HepG2 (cell line): ENCODE measurements around the gene UGP2. TPM values are rescaled to one million over a fixed set of nuclear protein-coding genes. Genes with fewer than 3 reads are reported as not detected.

Experiments
- CEBPG ChIP-seq: IDR thresholded peaks from 2 replicates; pipeline ENCODE4 v1.6.1; 2016
- HOXD1 ChIP-seq: sonication (generic); formaldehyde crosslinking; IDR thresholded peaks from 2 replicates; pipeline ENCODE4 v1.5.0; 2020; ENCODE audit warnings: missing genetic modification reagents
- IRF2 ChIP-seq: IDR thresholded peaks from 2 replicates; pipeline ENCODE4 v1.6.1; 2018; ENCODE audit warnings: missing genetic modification reagents, missing compliant biosample characterization
- MAFK ChIP-seq, 2 experiments: IDR thresholded peaks in 1 of 2; conservative IDR thresholded peaks in 1 of 2; 2 replicates each; pipeline ENCODE4 v1.6.1; 2011; ENCODE audit warnings: improper control_type of control experiment in 2 of 2, low read length in 2 of 2
- NRL ChIP-seq: sonication (generic); formaldehyde crosslinking; IDR thresholded peaks from 2 replicates; pipeline ENCODE4 v1.5.0; 2020; ENCODE audit warnings: missing genetic modification reagents, mild to moderate bottlenecking, moderate library complexity, borderline replicate concordance
- PHB2 ChIP-seq: fragments of 450-650 bp; IDR thresholded peaks from 2 replicates; pipeline ENCODE4 v1.6.1; 2018; ENCODE audit not compliant: partially characterized antibody
- REL ChIP-seq: sonication (generic); formaldehyde crosslinking; conservative IDR thresholded peaks from 2 replicates; pipeline ENCODE4 v1.8.0; 2022; ENCODE audit warnings: mild to moderate bottlenecking, missing genetic modification reagents, moderate library complexity
- SP4 ChIP-seq: sonication (generic); formaldehyde crosslinking; IDR thresholded peaks from 2 replicates; pipeline ENCODE4 v1.8.1; 2023; ENCODE audit warnings: mild to moderate bottlenecking, missing genetic modification reagents
- SYNCRIP ChIP-seq: fragments of 200-400 bp; formaldehyde crosslinking; IDR thresholded peaks from 2 replicates; pipeline ENCODE4 v1.6.1; 2018; ENCODE audit warnings: mild to moderate bottlenecking, low read depth, low read length; ENCODE audit not compliant: insufficient read depth
- ZBTB42 ChIP-seq: sonication (generic); formaldehyde crosslinking; IDR thresholded peaks from 2 replicates; pipeline ENCODE4 v1.5.0; 2020; ENCODE audit warnings: mild to moderate bottlenecking, missing genetic modification reagents
- ZFP41 ChIP-seq: sonication (generic); formaldehyde crosslinking; IDR thresholded peaks from 2 replicates; pipeline ENCODE4 v1.4.0; 2020; ENCODE audit warnings: mild to moderate bottlenecking, missing genetic modification reagents, borderline replicate concordance
- ZNF660 ChIP-seq: sonication (generic); formaldehyde crosslinking; IDR thresholded peaks from 2 replicates; pipeline ENCODE4 v1.5.1; 2020; ENCODE audit warnings: mild to moderate bottlenecking, low read depth, missing genetic modification reagents, borderline replicate concordance
- ZNF766 ChIP-seq: sonication (generic); formaldehyde crosslinking; IDR thresholded peaks from 2 replicates; pipeline ENCODE4 v1.5.0; 2020; ENCODE audit warnings: missing genetic modification reagents, borderline replicate concordance
- ZSCAN22 ChIP-seq: sonication (generic); formaldehyde crosslinking; IDR thresholded peaks from 2 replicates; pipeline ENCODE4 v1.4.0; 2020; ENCODE audit warnings: mild to moderate bottlenecking, missing genetic modification reagents
- polyA plus RNA-seq, 8 experiments: library from polyadenylated mRNA; depleted of rRNA in 3 of 8; stranded (reverse) in 7 of 8; unstranded in 1 of 8; fragments of >200 nt; fragmentation: Illumina TruSeq in 4 of 8; extraction: Trizol in 4 of 8; gene quantifications; 2 replicates each; pipeline versions ENCODE4 v1.2.1 to v1.2.3, GENCODE V29; 2011 to 2016; ENCODE audit warnings: low read depth in 4 of 8, missing spikeins in 1 of 8, mixed read lengths in 1 of 8; ENCODE audit not compliant: insufficient read depth in 1 of 8
- total RNA-seq, 5 experiments: library from RNA; depleted of rRNA; stranded (reverse); fragments of >200 nt; fragmentation: Illumina TruSeq; extraction: Trizol; gene quantifications; 2 replicates each; pipeline ENCODE4 v1.2.3, GENCODE V29; 2016; ENCODE audit warnings: low read depth in 1 of 5
- TF ChIP-seq, protein P1 (sequence below): sonication (generic); formaldehyde crosslinking; IDR thresholded peaks from 2 replicates; pipeline ENCODE4 v1.4.0; 2020; ENCODE audit warnings: missing genetic modification reagents, borderline replicate concordance
- TF ChIP-seq, protein P2 (sequence below): IDR thresholded peaks from 2 replicates; pipeline ENCODE4 v1.6.1; 2012; ENCODE audit warnings: low read depth, low read length, improper control_type of control experiment
- TF ChIP-seq, protein P3 (sequence below), 2 experiments: IDR thresholded peaks; 2 replicates each; pipeline ENCODE4 v1.6.1; 2011 to 2012; ENCODE audit warnings: low read length in 2 of 2, borderline replicate concordance in 1 of 2, low read depth in 1 of 2, mild to moderate bottlenecking in 1 of 2, moderate library complexity in 1 of 2
- TF ChIP-seq, protein P4 (sequence below): sonication (generic); formaldehyde crosslinking; IDR thresholded peaks from 2 replicates; pipeline ENCODE4 v1.4.0; 2020; ENCODE audit warnings: low read depth, mild to moderate bottlenecking, missing genetic modification reagents

UGP2 gene
- total and polyA plus RNA-seq, 2 of the 13 experiments (the other 11 are each of a cell fraction or from before 2014, with no cell fraction given) = 96.0 to 134 TPM

DNA sequence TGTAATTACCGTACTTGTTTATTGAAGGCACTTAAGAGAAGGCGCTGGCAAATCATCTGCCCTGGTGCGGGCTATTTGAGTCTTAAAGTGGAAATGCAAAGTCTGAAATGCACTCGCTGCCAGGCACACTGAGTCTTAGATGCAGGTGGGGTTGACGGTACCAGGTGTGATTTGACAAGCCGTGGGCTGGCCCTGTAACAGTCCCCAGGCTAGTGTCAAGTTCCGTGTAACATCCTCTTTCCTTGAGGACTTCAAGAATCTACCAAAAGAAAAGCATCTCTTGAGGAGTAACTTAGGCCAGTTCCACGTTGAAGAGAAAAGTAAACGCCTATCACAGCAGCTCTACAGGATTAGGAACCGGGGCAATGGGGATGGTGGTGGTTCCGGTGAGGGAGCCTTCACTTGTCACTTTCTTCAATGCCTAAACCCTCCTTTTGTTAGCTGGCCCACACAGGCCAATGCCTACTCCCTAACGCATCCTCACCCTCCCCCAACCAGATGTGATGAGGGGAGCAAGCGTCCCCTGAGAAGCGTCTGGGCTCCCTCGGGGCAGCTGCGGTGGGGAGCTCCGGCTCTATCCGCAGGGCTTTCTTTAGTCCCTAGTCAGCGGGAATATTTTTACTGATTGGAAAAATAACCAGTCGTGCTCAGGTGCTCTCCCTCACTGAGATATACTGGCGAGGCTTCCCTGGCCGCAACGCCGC lies 1.5 kb upstream of the UGP2 start (continued):
- TF ChIP-seq, protein P1, sequence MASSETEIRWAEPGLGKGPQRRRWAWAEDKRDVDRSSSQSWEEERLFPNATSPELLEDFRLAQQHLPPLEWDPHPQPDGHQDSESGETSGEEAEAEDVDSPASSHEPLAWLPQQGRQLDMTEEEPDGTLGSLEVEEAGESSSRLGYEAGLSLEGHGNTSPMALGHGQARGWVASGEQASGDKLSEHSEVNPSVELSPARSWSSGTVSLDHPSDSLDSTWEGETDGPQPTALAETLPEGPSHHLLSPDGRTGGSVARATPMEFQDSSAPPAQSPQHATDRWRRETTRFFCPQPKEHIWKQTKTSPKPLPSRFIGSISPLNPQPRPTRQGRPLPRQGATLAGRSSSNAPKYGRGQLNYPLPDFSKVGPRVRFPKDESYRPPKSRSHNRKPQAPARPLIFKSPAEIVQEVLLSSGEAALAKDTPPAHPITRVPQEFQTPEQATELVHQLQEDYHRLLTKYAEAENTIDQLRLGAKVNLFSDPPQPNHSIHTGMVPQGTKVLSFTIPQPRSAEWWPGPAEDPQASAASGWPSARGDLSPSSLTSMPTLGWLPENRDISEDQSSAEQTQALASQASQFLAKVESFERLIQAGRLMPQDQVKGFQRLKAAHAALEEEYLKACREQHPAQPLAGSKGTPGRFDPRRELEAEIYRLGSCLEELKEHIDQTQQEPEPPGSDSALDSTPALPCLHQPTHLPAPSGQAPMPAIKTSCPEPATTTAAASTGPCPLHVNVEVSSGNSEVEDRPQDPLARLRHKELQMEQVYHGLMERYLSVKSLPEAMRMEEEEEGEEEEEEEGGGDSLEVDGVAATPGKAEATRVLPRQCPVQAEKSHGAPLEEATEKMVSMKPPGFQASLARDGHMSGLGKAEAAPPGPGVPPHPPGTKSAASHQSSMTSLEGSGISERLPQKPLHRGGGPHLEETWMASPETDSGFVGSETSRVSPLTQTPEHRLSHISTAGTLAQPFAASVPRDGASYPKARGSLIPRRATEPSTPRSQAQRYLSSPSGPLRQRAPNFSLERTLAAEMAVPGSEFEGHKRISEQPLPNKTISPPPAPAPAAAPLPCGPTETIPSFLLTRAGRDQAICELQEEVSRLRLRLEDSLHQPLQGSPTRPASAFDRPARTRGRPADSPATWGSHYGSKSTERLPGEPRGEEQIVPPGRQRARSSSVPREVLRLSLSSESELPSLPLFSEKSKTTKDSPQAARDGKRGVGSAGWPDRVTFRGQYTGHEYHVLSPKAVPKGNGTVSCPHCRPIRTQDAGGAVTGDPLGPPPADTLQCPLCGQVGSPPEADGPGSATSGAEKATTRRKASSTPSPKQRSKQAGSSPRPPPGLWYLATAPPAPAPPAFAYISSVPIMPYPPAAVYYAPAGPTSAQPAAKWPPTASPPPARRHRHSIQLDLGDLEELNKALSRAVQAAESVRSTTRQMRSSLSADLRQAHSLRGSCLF (CRISPR knock-in tag) = no peak
- TF ChIP-seq REL (CRISPR knock-in tag) (no peak), ZNF660 (CRISPR knock-in tag) (no peak), CEBPG (CRISPR knock-in tag) (no peak), ZFP41 (CRISPR knock-in tag) (peak; percentile 73; the same call in 1 of the 2 replicates), PHB2 (no peak), NRL (peak; percentile 54; the same call in 1 of the 2 replicates), SP4 (CRISPR knock-in tag) (no peak), ZSCAN22 (CRISPR knock-in tag) (no peak), SYNCRIP (no peak), ZNF766 (CRISPR knock-in tag) (no peak), IRF2 (CRISPR knock-in tag) (no peak), ZBTB42 (CRISPR knock-in tag) (no peak; the same call in 1 of the 2 replicates), MAFK (conservative IDR thresholded peaks at IDR 0.05 in 1 of 2, IDR thresholded peaks at IDR 0.05 in 1 of 2; ENCODE audit: low read length in 2 of 2) (no peak), HOXD1 (CRISPR knock-in tag) (no peak)
- TF ChIP-seq, protein P2, sequence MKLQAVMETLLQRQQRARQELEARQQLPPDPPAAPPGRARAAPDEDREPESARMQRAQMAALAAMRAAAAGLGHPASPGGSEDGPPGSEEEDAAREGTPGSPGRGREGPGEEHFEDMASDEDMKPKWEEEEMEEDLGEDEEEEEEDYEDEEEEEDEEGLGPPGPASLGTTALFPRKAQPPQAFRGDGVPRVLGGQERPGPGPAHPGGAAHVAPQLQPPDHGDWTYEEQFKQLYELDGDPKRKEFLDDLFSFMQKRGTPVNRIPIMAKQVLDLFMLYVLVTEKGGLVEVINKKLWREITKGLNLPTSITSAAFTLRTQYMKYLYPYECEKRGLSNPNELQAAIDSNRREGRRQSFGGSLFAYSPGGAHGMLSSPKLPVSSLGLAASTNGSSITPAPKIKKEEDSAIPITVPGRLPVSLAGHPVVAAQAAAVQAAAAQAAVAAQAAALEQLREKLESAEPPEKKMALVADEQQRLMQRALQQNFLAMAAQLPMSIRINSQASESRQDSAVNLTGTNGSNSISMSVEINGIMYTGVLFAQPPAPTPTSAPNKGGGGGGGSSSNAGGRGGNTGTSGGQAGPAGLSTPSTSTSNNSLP = peak; percentile 39; the same call in 1 of the 2 replicates
- TF ChIP-seq, protein P3, sequence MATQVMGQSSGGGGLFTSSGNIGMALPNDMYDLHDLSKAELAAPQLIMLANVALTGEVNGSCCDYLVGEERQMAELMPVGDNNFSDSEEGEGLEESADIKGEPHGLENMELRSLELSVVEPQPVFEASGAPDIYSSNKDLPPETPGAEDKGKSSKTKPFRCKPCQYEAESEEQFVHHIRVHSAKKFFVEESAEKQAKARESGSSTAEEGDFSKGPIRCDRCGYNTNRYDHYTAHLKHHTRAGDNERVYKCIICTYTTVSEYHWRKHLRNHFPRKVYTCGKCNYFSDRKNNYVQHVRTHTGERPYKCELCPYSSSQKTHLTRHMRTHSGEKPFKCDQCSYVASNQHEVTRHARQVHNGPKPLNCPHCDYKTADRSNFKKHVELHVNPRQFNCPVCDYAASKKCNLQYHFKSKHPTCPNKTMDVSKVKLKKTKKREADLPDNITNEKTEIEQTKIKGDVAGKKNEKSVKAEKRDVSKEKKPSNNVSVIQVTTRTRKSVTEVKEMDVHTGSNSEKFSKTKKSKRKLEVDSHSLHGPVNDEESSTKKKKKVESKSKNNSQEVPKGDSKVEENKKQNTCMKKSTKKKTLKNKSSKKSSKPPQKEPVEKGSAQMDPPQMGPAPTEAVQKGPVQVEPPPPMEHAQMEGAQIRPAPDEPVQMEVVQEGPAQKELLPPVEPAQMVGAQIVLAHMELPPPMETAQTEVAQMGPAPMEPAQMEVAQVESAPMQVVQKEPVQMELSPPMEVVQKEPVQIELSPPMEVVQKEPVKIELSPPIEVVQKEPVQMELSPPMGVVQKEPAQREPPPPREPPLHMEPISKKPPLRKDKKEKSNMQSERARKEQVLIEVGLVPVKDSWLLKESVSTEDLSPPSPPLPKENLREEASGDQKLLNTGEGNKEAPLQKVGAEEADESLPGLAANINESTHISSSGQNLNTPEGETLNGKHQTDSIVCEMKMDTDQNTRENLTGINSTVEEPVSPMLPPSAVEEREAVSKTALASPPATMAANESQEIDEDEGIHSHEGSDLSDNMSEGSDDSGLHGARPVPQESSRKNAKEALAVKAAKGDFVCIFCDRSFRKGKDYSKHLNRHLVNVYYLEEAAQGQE (IDR thresholded peaks at IDR 0.05; ENCODE audit: borderline replicate concordance in 1 of 2, low read depth in 1 of 2, low read length in 2 of 2) = no peak
- TF ChIP-seq, protein P4, sequence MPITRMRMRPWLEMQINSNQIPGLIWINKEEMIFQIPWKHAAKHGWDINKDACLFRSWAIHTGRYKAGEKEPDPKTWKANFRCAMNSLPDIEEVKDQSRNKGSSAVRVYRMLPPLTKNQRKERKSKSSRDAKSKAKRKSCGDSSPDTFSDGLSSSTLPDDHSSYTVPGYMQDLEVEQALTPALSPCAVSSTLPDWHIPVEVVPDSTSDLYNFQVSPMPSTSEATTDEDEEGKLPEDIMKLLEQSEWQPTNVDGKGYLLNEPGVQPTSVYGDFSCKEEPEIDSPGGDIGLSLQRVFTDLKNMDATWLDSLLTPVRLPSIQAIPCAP (CRISPR knock-in tag) = no peak
